ENCODE measurements around the gene MYH10.

Gene MYH10

DNA sequence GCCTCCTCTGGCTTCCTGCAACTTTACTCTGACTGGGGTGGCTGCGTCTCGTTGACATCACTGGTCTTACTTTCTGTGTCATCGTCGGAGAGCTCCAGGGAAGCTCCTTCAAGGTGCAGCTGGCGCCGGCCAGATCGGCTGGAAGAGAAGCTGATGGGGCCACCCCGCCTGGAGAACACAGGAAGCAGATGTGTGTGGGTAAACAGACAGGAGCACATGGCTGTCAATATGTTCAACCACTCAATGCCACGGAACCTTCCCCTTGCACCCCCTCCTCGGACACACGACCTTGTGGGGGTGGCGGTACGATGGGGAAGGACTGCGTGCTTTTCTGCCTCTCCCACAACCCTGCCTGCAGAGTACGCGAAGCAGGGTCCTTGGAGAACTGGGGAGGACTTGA, 154.7 kb downstream of the MYH10 start:
- H4K20me1 ChIP-seq (ENCODE audit: insufficient read depth, low read length): peaks cover 13% of the 10 kb centered on the region
- no peaks in the 10 kb centered on the region for H3K4me1 ChIP-seq (ENCODE audit: insufficient read depth, low read length)
- H2AFZ ChIP-seq (ENCODE audit: low read depth, low read length): no peak overlapping the region
- TF ChIP-seq, protein P1, sequence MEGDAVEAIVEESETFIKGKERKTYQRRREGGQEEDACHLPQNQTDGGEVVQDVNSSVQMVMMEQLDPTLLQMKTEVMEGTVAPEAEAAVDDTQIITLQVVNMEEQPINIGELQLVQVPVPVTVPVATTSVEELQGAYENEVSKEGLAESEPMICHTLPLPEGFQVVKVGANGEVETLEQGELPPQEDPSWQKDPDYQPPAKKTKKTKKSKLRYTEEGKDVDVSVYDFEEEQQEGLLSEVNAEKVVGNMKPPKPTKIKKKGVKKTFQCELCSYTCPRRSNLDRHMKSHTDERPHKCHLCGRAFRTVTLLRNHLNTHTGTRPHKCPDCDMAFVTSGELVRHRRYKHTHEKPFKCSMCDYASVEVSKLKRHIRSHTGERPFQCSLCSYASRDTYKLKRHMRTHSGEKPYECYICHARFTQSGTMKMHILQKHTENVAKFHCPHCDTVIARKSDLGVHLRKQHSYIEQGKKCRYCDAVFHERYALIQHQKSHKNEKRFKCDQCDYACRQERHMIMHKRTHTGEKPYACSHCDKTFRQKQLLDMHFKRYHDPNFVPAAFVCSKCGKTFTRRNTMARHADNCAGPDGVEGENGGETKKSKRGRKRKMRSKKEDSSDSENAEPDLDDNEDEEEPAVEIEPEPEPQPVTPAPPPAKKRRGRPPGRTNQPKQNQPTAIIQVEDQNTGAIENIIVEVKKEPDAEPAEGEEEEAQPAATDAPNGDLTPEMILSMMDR (IDR thresholded peaks at IDR 0.05; ENCODE audit: borderline replicate concordance, extremely low read depth, low read length, poor library complexity, severe bottlenecking): no peak
- no peak for TF ChIP-seq EZH2 (IDR thresholded peaks at IDR 0.05; ENCODE audit: borderline replicate concordance, low read depth, low read length, severe bottlenecking)
- ATAC-seq (ENCODE audit: insufficient read depth, low read depth): 0 out of 3 replicates have a peak, but pooled peaks have one; percentile 13
- no peak overlapping the region for H3K9ac ChIP-seq (ENCODE audit: low read depth, low read length)
- no peak overlapping the region for H3K4me2 ChIP-seq (ENCODE audit: insufficient read depth, low read length)
- no peaks in the 10 kb centered on the region for H3K9me3 ChIP-seq (ENCODE audit: insufficient read depth, low read length, severe bottlenecking)
- no peak for DNase-seq
- no peak overlapping the region for H3K4me3 ChIP-seq (ENCODE audit: low read depth in 1 of 2, low read length in 2 of 2)
- no peak overlapping the region for H3K27ac ChIP-seq (ENCODE audit: low read length)
- H3K79me2 ChIP-seq (ENCODE audit: insufficient read depth, low read length): no peaks in the 10 kb centered on the region
- H3K27me3 ChIP-seq (ENCODE audit: insufficient read depth, low read length, poor library complexity): no peaks in the 10 kb centered on the region
- H3K36me3 ChIP-seq (ENCODE audit: insufficient read depth, low read length): peaks cover 98% of the 10 kb centered on the region

DNA sequence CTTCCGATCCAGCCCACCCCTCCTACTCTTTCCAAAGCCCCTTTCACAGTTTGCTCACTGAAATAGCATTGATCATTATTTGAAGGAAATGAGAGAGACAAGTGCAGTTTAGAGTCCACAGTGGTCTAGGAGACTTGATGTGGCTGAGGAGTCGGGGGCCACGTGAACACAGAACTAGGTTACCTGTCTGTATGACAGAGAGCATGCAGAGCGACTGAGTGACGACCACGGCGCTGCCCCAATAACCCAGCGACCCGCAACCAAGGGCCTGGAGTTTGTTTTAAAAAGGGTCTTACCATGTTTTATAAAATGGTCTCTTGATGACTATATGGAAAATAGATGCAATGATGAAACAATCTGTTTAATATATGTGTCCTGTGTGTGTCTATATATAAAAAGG, 155.3 kb downstream of the MYH10 start:
- TF ChIP-seq EZH2 (IDR thresholded peaks at IDR 0.05; ENCODE audit: borderline replicate concordance, low read depth, low read length, severe bottlenecking): no peak
- TF ChIP-seq, protein P1 (IDR thresholded peaks at IDR 0.05; ENCODE audit: borderline replicate concordance, extremely low read depth, low read length, poor library complexity, severe bottlenecking): no peak
- H3K4me3 ChIP-seq (ENCODE audit: low read depth in 1 of 2, low read length in 2 of 2): no peak overlapping the region
- no peak overlapping the region for H3K4me2 ChIP-seq (ENCODE audit: insufficient read depth, low read length)
- H3K79me2 ChIP-seq (ENCODE audit: insufficient read depth, low read length): no peaks in the 10 kb centered on the region
- H4K20me1 ChIP-seq (ENCODE audit: insufficient read depth, low read length): peaks cover 19% of the 10 kb centered on the region
- peaks cover 98% of the 10 kb centered on the region for H3K36me3 ChIP-seq (ENCODE audit: insufficient read depth, low read length)
- no peak overlapping the region for H3K9ac ChIP-seq (ENCODE audit: low read depth, low read length)
- H3K9me3 ChIP-seq (ENCODE audit: insufficient read depth, low read length, severe bottlenecking): no peaks in the 10 kb centered on the region
- no peak for DNase-seq
- H3K4me1 ChIP-seq (ENCODE audit: insufficient read depth, low read length): no peaks in the 10 kb centered on the region
- no peak for ATAC-seq (ENCODE audit: insufficient read depth, low read depth)
- H2AFZ ChIP-seq (ENCODE audit: low read depth, low read length): no peak overlapping the region
- no peak overlapping the region for H3K27ac ChIP-seq (ENCODE audit: low read length)
- no peaks in the 10 kb centered on the region for H3K27me3 ChIP-seq (ENCODE audit: insufficient read depth, low read length, poor library complexity)

DNA sequence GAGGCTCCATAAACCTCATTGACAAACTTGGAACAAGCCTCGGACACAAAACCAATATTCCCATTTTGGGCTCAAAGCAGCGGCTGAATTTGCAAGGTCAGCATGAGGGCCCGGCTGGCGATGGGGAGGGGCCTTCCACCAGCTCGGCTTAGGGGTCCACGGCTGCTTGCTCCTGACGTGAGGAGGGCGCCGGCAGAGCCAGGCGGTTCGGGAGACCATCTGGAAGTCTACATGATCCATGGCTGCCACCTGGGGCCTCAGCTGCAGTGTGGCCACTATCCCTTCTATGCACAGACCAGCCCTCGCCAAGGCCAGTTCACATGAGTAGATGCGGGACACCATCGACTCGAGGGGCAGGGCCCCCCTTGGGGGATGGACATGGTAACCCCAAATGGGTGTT, 155.7 kb downstream of the MYH10 start:
- DNase-seq (no peak), ATAC-seq (ENCODE audit: insufficient read depth, low read depth) (no peak)
- no peak overlapping the region for H3K4me3 ChIP-seq (ENCODE audit: low read depth in 1 of 2, low read length in 2 of 2)
- TF ChIP-seq EZH2 (IDR thresholded peaks at IDR 0.05; ENCODE audit: borderline replicate concordance, low read depth, low read length, severe bottlenecking): no peak
- TF ChIP-seq, protein P1 (IDR thresholded peaks at IDR 0.05; ENCODE audit: borderline replicate concordance, extremely low read depth, low read length, poor library complexity, severe bottlenecking): no peak
- no peaks in the 10 kb centered on the region for H3K4me1 ChIP-seq (ENCODE audit: insufficient read depth, low read length)
- peaks cover 98% of the 10 kb centered on the region for H3K36me3 ChIP-seq (ENCODE audit: insufficient read depth, low read length)
- H3K9me3 ChIP-seq (ENCODE audit: insufficient read depth, low read length, severe bottlenecking): no peaks in the 10 kb centered on the region
- no peak overlapping the region for H2AFZ ChIP-seq (ENCODE audit: low read depth, low read length)
- H3K9ac ChIP-seq (ENCODE audit: low read depth, low read length): no peak overlapping the region
- no peaks in the 10 kb centered on the region; the same call in 1 of the 2 replicates for H3K79me2 ChIP-seq (ENCODE audit: insufficient read depth, low read length)
- H3K4me2 ChIP-seq (ENCODE audit: insufficient read depth, low read length): no peak overlapping the region
- no peaks in the 10 kb centered on the region for H3K27me3 ChIP-seq (ENCODE audit: insufficient read depth, low read length, poor library complexity)
- H3K27ac ChIP-seq (ENCODE audit: low read length): no peak overlapping the region
- peaks cover 20% of the 10 kb centered on the region for H4K20me1 ChIP-seq (ENCODE audit: insufficient read depth, low read length)

All from DND-41 (cell line).